ENCODE data around the gene VWA8.

VWA8 gene

DNA sequence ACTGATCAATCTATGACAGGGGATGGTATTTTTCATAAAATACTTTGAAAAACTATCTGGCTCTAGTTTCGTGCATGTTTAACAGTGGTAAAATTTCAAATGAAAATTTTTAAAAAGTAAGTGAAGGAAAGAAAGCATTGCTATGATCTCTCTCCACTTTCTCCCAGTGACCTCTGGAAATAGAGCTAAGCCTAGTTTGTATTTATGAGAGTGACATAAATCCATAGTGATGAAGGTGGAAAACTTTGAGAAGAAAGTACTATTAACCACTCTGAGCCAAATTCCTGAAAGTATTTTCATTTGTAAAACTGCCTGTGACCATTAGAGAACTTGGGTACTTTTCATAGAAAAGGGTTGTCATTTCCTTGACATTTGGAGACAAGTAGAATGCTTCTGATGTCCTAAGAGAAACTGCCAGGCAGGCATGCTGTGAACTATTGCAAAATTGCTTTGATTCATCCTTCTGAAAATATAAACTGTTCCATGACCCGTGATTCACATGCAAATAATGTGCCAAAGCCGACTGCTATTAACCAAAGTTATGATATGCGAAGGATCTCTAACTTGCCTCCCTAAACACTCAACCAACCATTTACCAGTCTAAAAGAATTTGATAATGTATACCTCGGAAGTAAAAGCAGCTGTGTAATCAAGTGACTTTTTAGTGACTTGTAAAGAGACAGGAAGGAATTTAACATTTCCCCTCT lies 133.2 kb downstream of the VWA8 start:
- no peak overlapping the region for H3K4me3 ChIP-seq (ENCODE audit: low read depth, low read length)
- no peak overlapping the region for H3K9ac ChIP-seq (ENCODE audit: low read depth, low read length)
- H3K4me1 ChIP-seq (ENCODE audit: control insufficient read depth, insufficient read depth, low read length), result no peaks in the 10 kb centered on the region
- no peaks in the 10 kb centered on the region for H3K9me3 ChIP-seq (ENCODE audit: control insufficient read depth, insufficient read depth, low read length)
- no peak overlapping the region for H3K27ac ChIP-seq (ENCODE audit: low read depth, low read length)
- no peaks in the 10 kb centered on the region for H3K27me3 ChIP-seq (ENCODE audit: control insufficient read depth, insufficient read depth, low read length)
- H3K36me3 ChIP-seq (ENCODE audit: control insufficient read depth, insufficient read depth, low read length), result no peaks in the 10 kb centered on the region

DNA sequence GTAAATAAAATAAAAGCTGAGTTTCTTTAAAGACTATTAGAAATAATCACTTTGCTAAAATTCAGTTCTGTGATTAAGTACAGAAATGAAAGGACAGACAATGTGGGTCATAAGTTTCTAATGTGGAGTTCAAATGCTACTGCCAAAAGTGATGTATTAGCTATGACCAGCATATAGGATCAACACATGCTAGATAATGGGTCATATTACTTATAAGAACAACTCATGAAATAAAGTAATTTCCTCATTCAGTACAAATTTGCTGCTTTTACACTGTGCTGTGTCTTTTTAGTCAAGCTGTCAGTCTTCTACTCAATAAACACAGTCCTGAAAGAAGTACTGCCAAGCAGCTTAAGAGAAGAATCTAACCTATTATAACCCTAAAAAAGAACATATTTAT lies 135.2 kb downstream of the VWA8 start:
- Histone ChIP-seq H3K27me3 (ENCODE audit: control insufficient read depth, insufficient read depth, low read length) (no peaks in the 10 kb centered on the region), H3K4me3 (ENCODE audit: low read depth, low read length) (no peak overlapping the region), H3K4me1 (ENCODE audit: control insufficient read depth, insufficient read depth, low read length) (peaks cover 11% of the 10 kb centered on the region), H3K27ac (ENCODE audit: low read depth, low read length) (no peak overlapping the region), H3K9me3 (ENCODE audit: control insufficient read depth, insufficient read depth, low read length) (no peaks in the 10 kb centered on the region), H3K9ac (ENCODE audit: low read depth, low read length) (no peak overlapping the region), H3K36me3 (ENCODE audit: control insufficient read depth, insufficient read depth, low read length) (no peaks in the 10 kb centered on the region)

DNA sequence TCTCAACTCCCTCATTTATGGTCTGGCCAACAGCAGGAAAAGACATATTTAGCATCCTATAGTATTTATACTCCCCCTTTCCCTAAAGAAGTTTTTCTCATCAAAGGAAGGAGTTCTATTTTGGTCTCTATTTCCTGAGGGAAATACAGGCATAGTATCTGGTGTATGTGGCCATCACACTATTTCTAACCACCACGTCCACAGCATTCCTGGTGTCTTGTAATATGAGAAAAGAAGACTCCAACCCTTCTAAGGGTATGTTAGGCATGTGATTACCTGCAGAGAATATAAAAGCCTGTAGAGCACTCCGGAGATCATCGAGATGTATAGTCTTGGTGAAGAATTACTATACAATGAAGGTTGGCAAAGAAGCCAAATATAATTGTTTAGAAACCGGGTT lies 137.4 kb downstream of the VWA8 start:
- H3K27me3 ChIP-seq (ENCODE audit: control insufficient read depth, insufficient read depth, low read length), result no peaks in the 10 kb centered on the region
- no peaks in the 10 kb centered on the region for H3K9me3 ChIP-seq (ENCODE audit: control insufficient read depth, insufficient read depth, low read length)
- H3K9ac ChIP-seq (ENCODE audit: low read depth, low read length), result no peak overlapping the region
- peaks cover 4% of the 10 kb centered on the region; the same call in 1 of the 2 replicates for H3K36me3 ChIP-seq (ENCODE audit: control insufficient read depth, insufficient read depth, low read length)
- no peak overlapping the region for H3K4me3 ChIP-seq (ENCODE audit: low read depth, low read length)
- H3K4me1 ChIP-seq (ENCODE audit: control insufficient read depth, insufficient read depth, low read length), result peaks cover 11% of the 10 kb centered on the region
- no peak overlapping the region for H3K27ac ChIP-seq (ENCODE audit: low read depth, low read length)

DNA sequence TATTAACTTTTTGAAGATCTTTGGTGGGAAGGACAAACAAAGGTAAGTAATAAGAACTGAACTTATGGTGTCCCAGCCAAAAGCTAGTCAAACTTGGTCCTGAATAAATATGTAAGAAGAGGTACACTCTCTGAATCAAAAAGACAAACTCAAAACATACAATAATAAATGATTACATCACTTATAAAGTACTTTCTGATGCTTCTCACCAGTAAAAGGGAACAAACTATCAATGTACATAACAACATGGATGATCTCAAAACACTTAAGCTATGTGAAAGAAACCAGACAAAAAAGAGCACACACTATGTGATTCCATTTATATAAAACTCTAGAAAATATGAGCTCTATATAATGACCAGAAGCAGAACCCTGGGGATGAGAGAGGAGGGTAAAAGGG lies 138.3 kb downstream of the VWA8 start:
- H3K9ac ChIP-seq (ENCODE audit: low read depth, low read length), result no peak overlapping the region
- H3K4me1 ChIP-seq (ENCODE audit: control insufficient read depth, insufficient read depth, low read length), result peaks cover 11% of the 10 kb centered on the region
- no peak overlapping the region for H3K4me3 ChIP-seq (ENCODE audit: low read depth, low read length)

DNA sequence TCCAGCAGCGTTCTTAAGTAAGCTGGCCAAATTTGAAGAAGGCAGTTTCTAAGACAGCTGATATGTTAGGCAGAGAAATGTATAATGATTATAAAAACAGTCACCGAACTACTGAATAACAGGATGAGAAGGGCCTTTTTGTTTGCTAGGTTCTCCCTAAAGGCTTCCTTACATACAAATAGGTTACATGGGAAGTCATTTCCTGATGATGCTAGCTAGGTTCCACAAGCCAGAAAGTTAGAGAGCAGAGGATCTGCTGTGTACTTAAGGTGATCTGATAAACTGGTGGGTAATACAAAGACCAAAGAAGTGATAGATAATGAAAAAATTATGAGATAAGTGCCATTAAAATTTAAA lies 139.7 kb downstream of the VWA8 start:
- Histone ChIP-seq H3K27me3 (ENCODE audit: control insufficient read depth, insufficient read depth, low read length) (no peaks in the 10 kb centered on the region), H3K4me3 (ENCODE audit: low read depth, low read length) (no peak overlapping the region), H3K27ac (ENCODE audit: low read depth, low read length) (no peak overlapping the region), H3K9ac (ENCODE audit: low read depth, low read length) (no peak overlapping the region), H3K36me3 (ENCODE audit: control insufficient read depth, insufficient read depth, low read length) (peaks cover 4% of the 10 kb centered on the region; the same call in 1 of the 2 replicates), H3K9me3 (ENCODE audit: control insufficient read depth, insufficient read depth, low read length) (no peaks in the 10 kb centered on the region), H3K4me1 (ENCODE audit: control insufficient read depth, insufficient read depth, low read length) (peaks cover 11% of the 10 kb centered on the region)

More for the DNA sequence above, 138.3 kb downstream of the VWA8 start:
- Histone ChIP-seq H3K27ac (ENCODE audit: low read depth, low read length) (no peak overlapping the region), H3K36me3 (ENCODE audit: control insufficient read depth, insufficient read depth, low read length) (peaks cover 4% of the 10 kb centered on the region; the same call in 1 of the 2 replicates), H3K27me3 (ENCODE audit: control insufficient read depth, insufficient read depth, low read length) (no peaks in the 10 kb centered on the region), H3K9me3 (ENCODE audit: control insufficient read depth, insufficient read depth, low read length) (no peaks in the 10 kb centered on the region)

DNA sequence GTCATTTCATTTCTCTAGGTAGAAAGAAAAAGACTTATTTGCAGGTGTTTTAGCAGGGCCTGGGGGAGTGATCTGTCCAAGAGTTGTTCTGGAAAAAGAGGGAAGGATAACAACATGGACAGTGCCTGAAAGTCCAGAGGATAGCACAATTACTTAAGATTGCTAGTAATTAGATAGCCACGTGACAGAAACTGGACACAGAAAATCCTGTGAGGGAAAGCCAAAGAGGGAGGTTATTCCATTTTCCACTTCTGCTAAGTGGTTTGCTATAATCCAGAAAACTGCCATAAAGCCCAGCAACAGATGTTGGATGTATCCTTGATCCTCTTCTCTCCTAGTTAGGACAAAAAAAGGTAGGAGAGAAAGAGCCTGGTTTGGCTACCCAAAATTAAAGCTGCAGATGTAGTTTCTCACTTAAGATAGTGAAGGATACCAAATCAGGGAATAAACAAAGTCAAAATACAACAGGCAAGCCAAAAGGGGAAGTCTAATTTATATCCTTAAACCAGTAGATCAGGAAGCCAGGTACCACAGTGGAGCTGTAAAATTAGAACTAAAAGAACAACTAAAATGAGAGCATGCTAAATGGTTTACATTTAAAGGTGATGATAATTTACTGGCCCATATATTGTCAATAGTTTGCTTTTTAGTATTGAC lies 140.2 kb downstream of the VWA8 start:
- H3K27ac ChIP-seq (ENCODE audit: low read depth, low read length), result no peak overlapping the region
- H3K27me3 ChIP-seq (ENCODE audit: control insufficient read depth, insufficient read depth, low read length), result no peaks in the 10 kb centered on the region
- H3K9me3 ChIP-seq (ENCODE audit: control insufficient read depth, insufficient read depth, low read length), result no peaks in the 10 kb centered on the region
- H3K4me1 ChIP-seq (ENCODE audit: control insufficient read depth, insufficient read depth, low read length), result peaks cover 11% of the 10 kb centered on the region
- H3K9ac ChIP-seq (ENCODE audit: low read depth, low read length), result no peak overlapping the region
- peaks cover 8% of the 10 kb centered on the region; the same call in 1 of the 2 replicates for H3K36me3 ChIP-seq (ENCODE audit: control insufficient read depth, insufficient read depth, low read length)
- no peak overlapping the region for H3K4me3 ChIP-seq (ENCODE audit: low read depth, low read length)

DNA sequence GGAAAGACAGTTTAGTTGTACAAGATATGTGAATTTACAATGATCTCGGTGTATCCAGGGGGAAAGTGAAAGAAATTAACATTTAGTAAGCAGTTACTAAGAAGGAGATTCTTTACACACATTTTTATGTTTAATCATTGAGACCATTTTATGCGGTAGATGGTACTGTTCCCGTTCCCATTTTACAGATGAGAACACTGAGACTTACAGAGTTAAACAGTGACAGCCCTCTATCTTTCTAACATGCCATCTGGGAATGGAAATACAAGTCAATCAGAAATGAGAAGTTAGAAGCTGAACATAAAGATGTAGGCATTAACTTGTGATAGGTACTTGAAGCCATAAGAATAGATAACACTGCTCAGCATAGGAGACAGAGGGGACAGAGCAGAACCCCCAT lies 144.9 kb downstream of the VWA8 start:
- Histone ChIP-seq H3K4me1 (ENCODE audit: control insufficient read depth, insufficient read depth, low read length) (peaks cover 3% of the 10 kb centered on the region), H3K27me3 (ENCODE audit: control insufficient read depth, insufficient read depth, low read length) (no peaks in the 10 kb centered on the region), H3K27ac (ENCODE audit: low read depth, low read length) (no peak overlapping the region), H3K9me3 (ENCODE audit: control insufficient read depth, insufficient read depth, low read length) (no peaks in the 10 kb centered on the region), H3K4me3 (ENCODE audit: low read depth, low read length) (no peak overlapping the region), H3K9ac (ENCODE audit: low read depth, low read length) (no peak overlapping the region), H3K36me3 (ENCODE audit: control insufficient read depth, insufficient read depth, low read length) (peaks cover 15% of the 10 kb centered on the region; the same call in 1 of the 2 replicates)

DNA sequence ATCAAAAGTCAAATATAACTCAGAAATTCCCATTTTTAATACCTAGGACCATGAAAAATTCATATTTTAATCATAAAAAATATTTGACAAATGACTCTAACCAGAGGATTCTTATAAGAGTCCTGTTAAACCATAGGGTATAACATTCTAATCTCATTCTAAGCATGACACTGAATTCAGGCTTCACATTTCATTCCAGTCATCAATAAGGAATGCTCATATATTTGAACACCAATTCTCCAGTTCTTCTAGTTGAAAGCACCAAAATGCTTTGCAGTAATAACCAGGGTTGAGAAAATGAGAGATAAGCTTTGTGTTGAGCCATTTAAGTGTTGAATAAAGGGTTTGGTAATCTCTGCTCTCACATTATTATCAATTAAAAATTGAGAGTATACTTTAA lies 147.5 kb downstream of the VWA8 start:
- Histone ChIP-seq H3K4me3 (ENCODE audit: low read depth, low read length) (no peak overlapping the region), H3K9ac (ENCODE audit: low read depth, low read length) (no peak overlapping the region), H3K27ac (ENCODE audit: low read depth, low read length) (no peak overlapping the region), H3K4me1 (ENCODE audit: control insufficient read depth, insufficient read depth, low read length) (no peaks in the 10 kb centered on the region), H3K27me3 (ENCODE audit: control insufficient read depth, insufficient read depth, low read length) (no peaks in the 10 kb centered on the region), H3K36me3 (ENCODE audit: control insufficient read depth, insufficient read depth, low read length) (peaks cover 20% of the 10 kb centered on the region), H3K9me3 (ENCODE audit: control insufficient read depth, insufficient read depth, low read length) (no peaks in the 10 kb centered on the region)

DNA sequence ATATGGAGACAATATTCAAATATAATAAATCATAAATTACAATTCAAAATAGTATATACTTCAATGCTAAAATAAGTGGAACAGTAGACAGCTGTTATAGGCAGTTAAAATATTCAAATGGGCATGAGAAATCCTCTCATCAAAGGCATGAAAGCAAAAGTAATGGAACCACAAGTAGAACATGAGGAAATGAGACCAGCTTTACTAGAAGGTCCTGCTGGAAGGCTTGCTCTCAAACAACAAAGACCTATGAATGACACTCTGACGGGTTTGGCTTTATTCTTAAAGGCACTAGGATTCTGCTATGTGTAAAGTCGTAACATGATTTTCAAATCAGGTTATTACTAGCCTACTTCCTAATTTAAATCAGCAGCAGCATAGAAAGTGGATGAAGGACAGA lies 148.1 kb downstream of the VWA8 start:
- no peaks in the 10 kb centered on the region for H3K27me3 ChIP-seq (ENCODE audit: control insufficient read depth, insufficient read depth, low read length)
- no peak overlapping the region for H3K27ac ChIP-seq (ENCODE audit: low read depth, low read length)
- no peaks in the 10 kb centered on the region for H3K4me1 ChIP-seq (ENCODE audit: control insufficient read depth, insufficient read depth, low read length)
- no peak overlapping the region for H3K4me3 ChIP-seq (ENCODE audit: low read depth, low read length)
- H3K9ac ChIP-seq (ENCODE audit: low read depth, low read length), result no peak overlapping the region
- peaks cover 20% of the 10 kb centered on the region for H3K36me3 ChIP-seq (ENCODE audit: control insufficient read depth, insufficient read depth, low read length)
- H3K9me3 ChIP-seq (ENCODE audit: control insufficient read depth, insufficient read depth, low read length), result no peaks in the 10 kb centered on the region

DNA sequence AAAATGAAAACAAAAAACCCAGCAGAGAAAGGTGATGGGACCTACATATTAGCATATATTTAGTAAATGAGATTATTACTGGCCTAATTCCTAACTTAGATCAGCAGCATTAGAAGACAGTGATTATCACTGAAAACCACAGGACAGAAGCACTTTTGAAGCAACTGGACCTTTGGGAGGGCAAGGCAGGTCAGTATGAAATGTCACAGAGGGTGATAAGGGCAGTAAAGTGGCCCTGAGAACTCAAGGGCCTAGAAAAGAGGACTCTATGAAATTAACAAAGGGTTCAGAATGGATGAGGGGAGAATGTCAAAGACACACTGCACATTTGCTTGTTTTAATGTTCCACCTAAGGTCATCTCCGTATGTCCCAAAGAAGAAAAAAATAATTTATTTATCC lies 148.7 kb downstream of the VWA8 start:
- no peaks in the 10 kb centered on the region for H3K27me3 ChIP-seq (ENCODE audit: control insufficient read depth, insufficient read depth, low read length)
- H3K9me3 ChIP-seq (ENCODE audit: control insufficient read depth, insufficient read depth, low read length), result no peaks in the 10 kb centered on the region
- no peak overlapping the region for H3K4me3 ChIP-seq (ENCODE audit: low read depth, low read length)

DNA sequence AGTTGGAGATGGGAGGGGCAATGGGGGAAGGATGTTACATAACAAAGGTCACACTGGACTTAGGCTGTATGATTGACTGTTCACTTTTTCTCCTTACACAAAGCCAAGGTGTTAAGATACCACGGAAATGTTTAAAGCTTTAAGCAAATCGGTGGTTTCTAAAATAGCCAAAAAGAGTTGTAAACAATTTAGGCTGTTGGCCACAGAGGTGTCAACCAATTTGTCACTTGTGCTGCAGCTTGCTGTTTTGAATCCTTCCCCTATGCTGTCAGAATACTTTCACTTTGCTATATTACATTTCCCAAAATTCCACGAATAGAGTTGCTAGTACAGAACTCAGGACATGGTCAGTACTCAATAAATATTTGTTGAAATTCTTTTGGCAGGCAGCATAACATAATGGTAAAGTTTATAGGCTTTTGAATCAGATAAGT lies 149.3 kb downstream of the VWA8 start:
- H3K27me3 ChIP-seq (ENCODE audit: control insufficient read depth, insufficient read depth, low read length), result no peaks in the 10 kb centered on the region
- H3K27ac ChIP-seq (ENCODE audit: low read depth, low read length), result no peak overlapping the region
- no peaks in the 10 kb centered on the region for H3K4me1 ChIP-seq (ENCODE audit: control insufficient read depth, insufficient read depth, low read length)
- no peaks in the 10 kb centered on the region for H3K9me3 ChIP-seq (ENCODE audit: control insufficient read depth, insufficient read depth, low read length)
- H3K4me3 ChIP-seq (ENCODE audit: low read depth, low read length), result no peak overlapping the region
- peaks cover 20% of the 10 kb centered on the region for H3K36me3 ChIP-seq (ENCODE audit: control insufficient read depth, insufficient read depth, low read length)
- H3K9ac ChIP-seq (ENCODE audit: low read depth, low read length), result no peak overlapping the region

More for the DNA sequence above, 148.7 kb downstream of the VWA8 start:
- Histone ChIP-seq H3K4me1 (ENCODE audit: control insufficient read depth, insufficient read depth, low read length) (no peaks in the 10 kb centered on the region), H3K27ac (ENCODE audit: low read depth, low read length) (no peak overlapping the region), H3K36me3 (ENCODE audit: control insufficient read depth, insufficient read depth, low read length) (peaks cover 20% of the 10 kb centered on the region), H3K9ac (ENCODE audit: low read depth, low read length) (no peak overlapping the region)

Measured in HUES48 (cell line).